Measurements from ENCODE around the gene RRP1B. TPM values are rescaled to one million over a fixed set of nuclear protein-coding genes. Genes with fewer than 3 reads are reported as not detected.
A peak's percentile ranks its signal among the peaks of the same experiment; 100 is the strongest.

Gene RRP1B
- total RNA-seq, 2 donors from 2014 or later: 15.8 to 19.1 TPM

DNA sequence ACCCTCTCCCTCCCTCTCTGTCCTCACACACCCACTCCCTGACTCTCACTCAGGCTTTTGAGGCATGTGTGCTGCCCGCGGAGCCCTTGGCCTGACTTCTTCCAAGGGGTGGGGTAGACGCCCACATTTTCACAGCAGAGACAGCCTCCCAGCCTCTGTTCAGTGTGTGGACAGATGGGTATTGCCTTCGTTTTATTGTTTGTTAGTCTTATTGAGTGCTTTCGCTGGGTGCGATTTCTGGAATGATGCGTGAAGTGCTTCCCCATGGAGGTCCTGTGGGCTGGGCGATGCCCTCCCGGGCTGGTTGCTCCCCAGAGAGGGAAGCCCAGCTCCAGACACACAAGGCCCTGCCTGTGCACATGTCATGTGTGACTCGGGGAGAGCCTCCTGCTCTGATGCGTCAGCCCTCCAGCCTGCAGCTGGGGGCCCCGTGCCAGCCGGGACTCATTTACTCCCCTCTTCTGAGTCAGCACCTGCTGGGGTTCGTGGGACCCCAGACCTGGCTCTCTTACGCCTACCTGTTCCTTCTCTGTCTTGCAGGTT lies 74.2 kb downstream of the RRP1B start:
- TF ChIP-seq, protein P1, sequence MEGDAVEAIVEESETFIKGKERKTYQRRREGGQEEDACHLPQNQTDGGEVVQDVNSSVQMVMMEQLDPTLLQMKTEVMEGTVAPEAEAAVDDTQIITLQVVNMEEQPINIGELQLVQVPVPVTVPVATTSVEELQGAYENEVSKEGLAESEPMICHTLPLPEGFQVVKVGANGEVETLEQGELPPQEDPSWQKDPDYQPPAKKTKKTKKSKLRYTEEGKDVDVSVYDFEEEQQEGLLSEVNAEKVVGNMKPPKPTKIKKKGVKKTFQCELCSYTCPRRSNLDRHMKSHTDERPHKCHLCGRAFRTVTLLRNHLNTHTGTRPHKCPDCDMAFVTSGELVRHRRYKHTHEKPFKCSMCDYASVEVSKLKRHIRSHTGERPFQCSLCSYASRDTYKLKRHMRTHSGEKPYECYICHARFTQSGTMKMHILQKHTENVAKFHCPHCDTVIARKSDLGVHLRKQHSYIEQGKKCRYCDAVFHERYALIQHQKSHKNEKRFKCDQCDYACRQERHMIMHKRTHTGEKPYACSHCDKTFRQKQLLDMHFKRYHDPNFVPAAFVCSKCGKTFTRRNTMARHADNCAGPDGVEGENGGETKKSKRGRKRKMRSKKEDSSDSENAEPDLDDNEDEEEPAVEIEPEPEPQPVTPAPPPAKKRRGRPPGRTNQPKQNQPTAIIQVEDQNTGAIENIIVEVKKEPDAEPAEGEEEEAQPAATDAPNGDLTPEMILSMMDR (IDR thresholded peaks at IDR 0.05): no peak
- TF ChIP-seq POLR2A (IDR thresholded peaks at IDR 0.05): no peak

DNA sequence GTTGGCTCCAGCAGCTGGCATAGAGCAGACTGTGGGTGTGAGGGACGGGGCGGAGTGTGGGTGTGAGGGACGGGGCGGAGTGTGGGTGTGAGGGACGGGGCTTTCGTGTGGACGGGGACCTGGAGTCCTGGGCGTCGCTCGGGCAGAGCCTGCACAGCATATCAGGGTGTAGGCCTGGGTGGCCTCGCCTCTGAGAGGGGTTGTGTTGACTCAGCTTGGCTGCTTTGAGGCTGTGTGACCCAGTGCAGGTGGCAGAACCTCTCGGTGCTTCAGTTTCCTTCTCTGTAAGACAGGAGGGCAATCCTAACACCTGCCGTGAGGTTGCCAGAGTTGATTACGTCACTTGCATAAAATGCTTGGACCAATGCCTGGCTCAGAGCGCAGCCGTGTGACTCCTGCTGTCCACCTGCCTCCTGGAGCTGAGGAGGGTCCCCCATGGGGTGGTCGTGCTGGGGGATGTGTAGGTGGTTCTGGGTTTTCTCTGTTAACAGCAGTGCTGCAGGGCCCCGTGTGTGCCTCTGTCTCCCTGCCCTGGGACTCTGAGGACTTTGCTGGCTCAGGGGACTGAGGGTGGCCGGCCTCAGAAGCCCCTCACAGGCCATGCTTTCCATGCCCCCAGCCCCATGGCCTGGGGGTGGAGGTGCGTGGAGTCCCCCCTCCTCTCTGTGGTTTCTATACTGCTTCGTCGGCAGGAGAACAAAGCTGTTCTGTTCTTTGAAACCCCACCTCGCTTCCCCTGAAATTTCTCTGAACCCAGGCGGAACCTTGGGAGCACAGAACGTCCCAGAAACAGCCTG lies 75.0 kb downstream of the RRP1B start:
- intact Hi-C loops (cut with DNase I): no loop called here
- no peaks in the 10 kb centered on the region for H3K9me3 ChIP-seq
- DNase-seq (peak; percentile 72 to 83 (median 78)), ATAC-seq (peak; percentile 80)
- peaks cover 37% of the 10 kb centered on the region for H3K4me1 ChIP-seq
- TF ChIP-seq, protein P1 (IDR thresholded peaks at IDR 0.05): no peak
- no peak for TF ChIP-seq POLR2A (IDR thresholded peaks at IDR 0.05)
- peak overlapping the region in 3 of 4 donors; percentile 50 to 69 (median 55) for H3K27ac ChIP-seq
- no peak overlapping the region for H3K4me3 ChIP-seq
- no peaks in the 10 kb centered on the region for H3K27me3 ChIP-seq
- WGBS, 2 donors: 34 to 49% methylated on average over 17 to 25 of the region's 25 CpGs
- no peaks in the 10 kb centered on the region for H3K36me3 ChIP-seq (replicated peaks in 1 of 2; ENCODE audit: insufficient read depth in 1 of 2, low read depth in 2 of 2)

More for the DNA sequence above, 74.2 kb downstream of the RRP1B start:
- Histone ChIP-seq H3K27me3 (no peaks in the 10 kb centered on the region), H3K36me3 (replicated peaks in 1 of 2; ENCODE audit: insufficient read depth in 1 of 2, low read depth in 2 of 2) (no peaks in the 10 kb centered on the region), H3K4me1 (peaks cover 44% of the 10 kb centered on the region), H3K4me3 (no peak overlapping the region), H3K27ac (peak overlapping the region in 3 of 4 donors; percentile 50 to 69 (median 55)), H3K9me3 (no peaks in the 10 kb centered on the region)
- DNase-seq (peak in 2 of 4 donors; percentile 48 to 59), ATAC-seq (peak; percentile 9)
- intact Hi-C loops (cut with DNase I): no loop called here
- 58 to 72% methylated on average over 10 to 14 of the region's 15 CpGs for WGBS, 2 donors

DNA sequence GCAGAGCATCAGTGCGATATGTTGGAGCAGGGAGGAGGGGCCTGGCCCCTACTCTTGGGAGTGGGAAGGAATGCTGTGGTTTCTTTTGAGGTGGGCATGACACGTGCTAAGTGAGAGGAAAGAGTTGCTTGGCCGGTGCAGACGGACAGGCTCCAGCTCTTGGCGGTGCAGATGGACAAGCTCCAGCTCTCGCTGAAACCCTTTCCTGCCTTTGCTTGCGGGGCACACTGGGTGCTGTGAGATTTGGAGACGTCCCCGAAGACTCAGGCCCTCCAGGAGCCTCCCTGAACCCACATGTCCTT lies 75.5 kb downstream of the RRP1B start:
- DNase-seq (no peak), ATAC-seq (no peak)
- WGBS, 2 donors: 60 to 70% methylated on average over 9 of the region's 9 CpGs
- Histone ChIP-seq H3K27ac (peak overlapping the region in 2 of 4 donors; percentile 55 to 69), H3K9me3 (no peaks in the 10 kb centered on the region), H3K4me1 (peaks cover 32% of the 10 kb centered on the region), H3K27me3 (no peaks in the 10 kb centered on the region), H3K4me3 (no peak overlapping the region), H3K36me3 (replicated peaks in 1 of 2; ENCODE audit: insufficient read depth in 1 of 2, low read depth in 2 of 2) (no peaks in the 10 kb centered on the region)
- TF ChIP-seq, protein P1 (IDR thresholded peaks at IDR 0.05): no peak
- no peak for TF ChIP-seq POLR2A (IDR thresholded peaks at IDR 0.05)
- intact Hi-C loops (cut with DNase I): no loop called here

- H3K27me3 ChIP-seq: no peaks in the 10 kb centered on the region
- H3K27ac ChIP-seq: peak overlapping the region in 1 of 4 donors; percentile 69
- no peak overlapping the region for H3K4me3 ChIP-seq
- H3K36me3 ChIP-seq (replicated peaks in 1 of 2; ENCODE audit: insufficient read depth in 1 of 2, low read depth in 2 of 2): no peaks in the 10 kb centered on the region
- H3K4me1 ChIP-seq: peaks cover 32% of the 10 kb centered on the region
- ATAC-seq: no peak
- H3K9me3 ChIP-seq: no peaks in the 10 kb centered on the region
- TF ChIP-seq, protein P1 (IDR thresholded peaks at IDR 0.05): no peak
- TF ChIP-seq POLR2A (IDR thresholded peaks at IDR 0.05): no peak
- no peak for DNase-seq
- intact Hi-C loops (cut with DNase I): no loop called here
- 82 to 96% methylated on average over 10 to 21 of the region's 22 CpGs for WGBS, 2 donors
Observed at GRCh38 chr21:43735236-43736091, 76.1 kb downstream of the RRP1B start.
